IPS DF 19.7 (cell line): Measurements from ENCODE around the gene PYGO2.
"Not testable (repeated sequence)": the region's sequence is repeated elsewhere in the genome, so short reads cannot be mapped to it uniquely, and the experiment has no call there.

ENCODE experiments used
- DNase-seq: peaks from one replicate; pipeline ENCODE4 v3.0.0-alpha.2; 2013; ENCODE audit warnings: low read depth, low spot score

Gene PYGO2

GRCh38 chr1:154908937-154909336 lies 52.6 kb downstream of the PYGO2 start:
- DNase-seq: no peak

- DNase-seq: not testable (repeated sequence)
Measured at GRCh38 chr1:154908129-154908528, 53.5 kb downstream of the PYGO2 start.
